ENCODE data around the gene SMAD5.

DNA sequence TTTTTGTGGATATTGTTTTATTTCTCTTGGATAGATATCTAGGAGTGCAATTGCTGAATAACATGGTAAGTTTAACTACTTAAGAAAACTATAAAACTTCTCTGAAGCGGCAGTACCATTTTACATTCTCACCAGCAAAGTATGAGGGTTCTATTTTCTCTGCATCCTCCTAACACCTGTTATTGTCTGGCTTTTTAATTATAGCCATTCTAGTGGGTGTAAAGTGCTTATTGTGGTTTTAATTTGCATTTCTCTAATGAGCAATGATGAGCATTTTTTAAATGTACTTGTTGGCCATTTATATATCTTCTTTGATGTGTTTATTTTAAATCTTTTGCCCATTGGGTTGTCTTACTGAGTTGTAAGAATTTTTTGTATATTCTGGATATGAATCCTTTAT, 31.6 kb downstream of the SMAD5 start:
- TF ChIP-seq TAF1 (IDR thresholded peaks at IDR 0.05; ENCODE audit: borderline replicate concordance, low read depth, low read length) (no peak), POLR2A (IDR thresholded peaks at IDR 0.05; ENCODE audit: low read depth, low read length) (no peak)
